Caki2 (cell line): ENCODE results near the gene IL22. TPM values are rescaled to one million over a fixed set of nuclear protein-coding genes. Genes with fewer than 3 reads are reported as not detected.

ENCODE experiments used
- DNase-seq: peaks from one replicate; pipeline ENCODE4 v3.0.0-alpha.2; 2015; ENCODE audit warnings: low read depth
- in situ Hi-C: cut with HindIII; loops from 2 replicates; pipeline ENCODE4 v1.10.0; 2016; ENCODE audit warnings: low sequenced_read_pairs, low pct_unique_long_range_greater_than_20kb, mixed read lengths
- total RNA-seq: library from RNA; depleted of rRNA; stranded (reverse); fragments of >200 nt; shearing (Covaris generic); gene quantifications from 2 replicates; pipeline ENCODE4 v1.2.3, GENCODE V29; 2014; ENCODE audit warnings: low replicate concordance

Gene IL22
- total RNA-seq, 1 experiment from 2014 or later, result not detected

DNA sequence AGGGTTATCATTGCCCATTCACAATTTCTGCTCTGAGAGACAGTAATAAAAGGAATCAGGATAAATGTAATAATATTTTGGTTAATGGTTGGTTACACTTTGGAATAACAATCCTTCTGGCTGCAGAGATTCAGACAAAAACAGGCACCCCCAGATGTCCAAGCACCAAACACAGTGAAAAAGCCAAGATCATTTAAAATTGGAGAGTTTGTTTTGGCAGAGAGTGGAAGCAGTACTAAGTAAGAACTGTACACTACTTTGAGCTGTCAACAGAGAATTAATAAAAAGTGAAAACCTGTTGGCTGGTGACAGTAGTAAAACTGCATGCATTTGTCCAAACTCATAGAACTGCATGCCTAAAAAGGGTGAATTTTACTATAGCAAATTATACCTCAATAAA, 15.6 kb upstream of the IL22 start:
- DNase-seq, result no peak
- in situ Hi-C loops, result no loop called here

DNA sequence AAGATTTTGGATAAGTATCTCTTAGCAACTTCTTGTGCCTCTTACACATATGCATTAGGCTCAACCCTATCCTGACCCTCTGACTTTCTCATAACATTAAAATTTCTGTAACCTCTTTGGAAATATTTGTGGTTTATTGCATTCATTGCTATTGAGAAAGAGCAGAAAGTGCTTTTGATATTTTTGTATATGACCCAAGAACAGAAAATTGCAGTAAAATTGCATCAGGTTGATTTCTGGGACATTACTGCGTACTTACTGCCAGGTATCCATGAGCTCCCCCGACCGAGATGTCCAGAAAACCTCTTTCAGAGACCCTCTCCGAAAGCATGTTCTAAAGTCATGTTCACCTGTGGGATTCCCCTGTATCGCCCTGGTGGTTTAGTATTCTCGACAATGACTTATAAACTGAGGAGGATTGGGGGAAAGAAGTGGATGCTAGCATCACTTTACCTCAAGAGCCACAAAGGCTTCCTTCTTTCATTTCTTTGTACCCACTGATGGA, 14.5 kb upstream of the IL22 start:
- in situ Hi-C loops, result no loop called here
- DNase-seq, result no peak

DNA sequence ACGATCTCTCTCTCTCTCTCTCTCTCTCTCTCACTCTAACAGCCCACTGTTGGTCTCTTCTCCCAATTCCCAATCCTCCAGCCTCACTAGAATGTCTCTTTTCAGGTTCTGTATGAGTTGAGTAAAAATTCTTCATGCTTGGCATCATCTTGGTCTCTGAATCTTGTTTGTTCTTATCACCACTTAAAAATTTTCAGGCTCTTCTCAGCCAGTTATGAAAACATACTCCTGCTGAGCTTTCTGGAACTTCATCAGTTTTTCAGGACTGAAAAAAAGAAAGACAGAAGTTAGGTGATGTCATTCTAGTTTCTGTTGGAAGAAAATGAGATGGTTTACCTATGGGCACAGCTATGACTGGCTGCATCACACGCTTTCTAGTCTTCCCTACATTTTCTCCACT, 11.5 kb upstream of the IL22 start:
- in situ Hi-C loops, result no loop called here

DNA sequence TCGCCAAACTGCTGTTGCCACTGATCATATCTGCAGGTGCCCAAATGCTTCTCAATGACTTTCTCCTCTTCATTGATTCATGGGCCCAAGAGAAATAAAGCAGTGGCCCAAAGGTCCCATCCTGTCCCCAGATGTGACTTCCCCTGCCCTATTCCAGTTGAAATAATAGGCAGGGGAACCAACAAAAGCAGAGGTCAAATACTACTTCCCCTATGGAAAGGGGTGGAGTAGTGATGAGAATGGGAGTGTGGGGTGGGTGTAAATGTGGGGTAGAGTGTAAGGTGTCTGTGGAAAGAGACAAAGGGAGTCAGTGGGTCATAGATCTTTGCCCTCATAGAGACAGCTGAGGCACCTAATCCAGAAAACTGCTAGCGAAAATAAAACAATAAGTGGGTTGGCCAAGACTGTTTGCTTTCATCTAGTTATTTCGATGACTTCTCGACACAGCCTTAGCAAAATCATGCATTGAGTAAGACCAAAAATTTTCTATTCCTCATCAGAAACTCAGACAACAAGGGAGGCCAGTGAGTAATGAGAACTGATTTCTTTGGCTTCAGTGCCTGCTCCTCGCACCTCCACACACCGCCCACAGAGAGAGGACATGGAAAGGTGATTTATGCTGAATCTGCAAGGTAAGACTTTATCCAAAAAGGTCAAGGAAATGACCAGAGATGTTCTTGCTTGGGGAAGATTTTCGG, 10.9 kb upstream of the IL22 start:
- DNase-seq, result no peak
- in situ Hi-C loops, result no loop called here

More for the DNA sequence above, 11.5 kb upstream of the IL22 start:
- DNase-seq, result no peak

DNA sequence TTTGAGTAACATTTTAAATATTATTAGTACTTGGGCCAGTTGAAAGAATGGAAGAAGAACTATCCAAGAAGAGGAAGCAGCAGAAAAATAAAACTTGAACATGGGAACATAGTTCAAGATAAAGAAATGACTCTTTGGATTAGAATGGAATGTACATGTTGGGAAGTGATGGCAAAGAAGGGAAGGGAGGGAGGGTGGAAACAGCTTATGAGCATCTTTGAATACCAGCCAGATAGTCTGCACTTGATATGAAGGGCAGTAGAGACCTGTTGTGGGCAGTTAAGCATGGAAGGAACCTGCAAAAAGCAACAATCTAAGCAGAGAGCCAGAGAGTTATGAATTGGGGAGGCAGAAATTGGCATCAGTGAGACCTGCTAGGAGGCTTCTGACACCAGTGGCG, 10.0 kb upstream of the IL22 start:
- no peak for DNase-seq
- in situ Hi-C loops, result no loop called here

DNA sequence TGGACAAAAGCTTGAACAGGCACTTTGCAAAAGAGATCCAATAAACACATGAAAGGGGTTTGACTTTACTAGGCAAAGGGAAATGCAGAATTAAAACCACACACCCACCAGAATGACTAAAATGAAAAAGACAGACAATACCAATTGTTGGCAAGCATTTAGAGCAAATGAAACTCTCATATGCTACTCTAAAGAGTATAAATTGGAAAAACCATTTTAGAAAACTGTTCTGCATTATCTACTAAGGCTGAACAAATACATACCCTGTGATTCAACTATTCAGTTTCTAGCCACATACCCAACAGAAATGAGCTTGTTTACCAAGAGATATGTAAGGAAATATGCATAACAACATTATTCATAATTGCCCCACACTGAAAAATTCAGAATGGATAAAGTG, 8.5 kb upstream of the IL22 start:
- DNase-seq, result no peak

DNA sequence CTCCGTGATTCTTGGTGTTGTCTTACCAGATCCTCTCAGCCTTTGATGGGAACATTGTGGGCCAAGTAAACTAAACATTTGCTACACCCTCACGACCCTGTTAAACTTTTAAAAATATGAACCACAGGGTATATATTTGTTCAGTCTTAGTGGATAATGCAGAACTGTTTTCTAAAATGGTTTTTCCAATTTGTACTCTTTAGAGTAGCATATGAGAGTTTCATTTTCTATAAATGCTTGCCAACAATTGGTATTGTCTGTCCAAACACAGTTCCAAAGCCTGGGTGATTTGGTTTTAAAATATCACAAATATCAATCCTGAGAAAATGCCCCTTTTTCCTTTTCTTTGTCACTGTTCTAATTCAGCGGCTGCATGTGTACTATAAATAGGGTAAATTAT, 6.7 kb upstream of the IL22 start:
- in situ Hi-C loops, result no loop called here
- no peak for DNase-seq

More for the DNA sequence above, 8.5 kb upstream of the IL22 start:
- in situ Hi-C loops, result no loop called here

DNA sequence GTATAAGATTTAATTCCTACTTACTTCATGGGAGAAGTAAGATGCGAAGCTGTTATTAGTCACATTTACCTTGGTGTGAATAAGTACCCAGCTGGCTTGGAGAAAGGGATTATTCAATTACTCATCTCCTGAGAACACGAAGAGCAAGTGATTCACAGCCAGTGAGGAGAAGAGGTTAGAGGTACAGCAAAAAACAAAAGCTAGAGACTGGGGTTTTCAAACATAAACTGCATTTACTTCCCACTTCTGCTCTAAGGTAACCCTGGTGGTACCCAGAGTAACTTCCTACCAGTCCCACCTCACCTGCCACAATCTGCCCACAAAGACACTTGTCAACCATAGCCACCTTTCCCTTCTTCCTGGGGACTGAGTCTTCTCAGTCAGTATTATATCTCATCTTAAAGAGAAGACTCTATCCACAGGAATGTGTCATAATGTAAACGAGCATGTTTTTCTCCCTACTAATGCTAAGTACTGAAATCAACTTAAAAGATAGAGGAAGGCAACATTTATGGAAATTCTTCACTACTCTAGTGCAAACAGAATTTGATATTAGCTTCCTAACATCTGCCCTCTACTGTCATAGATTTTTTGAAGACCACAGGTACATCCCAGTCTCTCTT, 6.0 kb upstream of the IL22 start:
- in situ Hi-C loops, result no loop called here
- DNase-seq, result peak; percentile 35

DNA sequence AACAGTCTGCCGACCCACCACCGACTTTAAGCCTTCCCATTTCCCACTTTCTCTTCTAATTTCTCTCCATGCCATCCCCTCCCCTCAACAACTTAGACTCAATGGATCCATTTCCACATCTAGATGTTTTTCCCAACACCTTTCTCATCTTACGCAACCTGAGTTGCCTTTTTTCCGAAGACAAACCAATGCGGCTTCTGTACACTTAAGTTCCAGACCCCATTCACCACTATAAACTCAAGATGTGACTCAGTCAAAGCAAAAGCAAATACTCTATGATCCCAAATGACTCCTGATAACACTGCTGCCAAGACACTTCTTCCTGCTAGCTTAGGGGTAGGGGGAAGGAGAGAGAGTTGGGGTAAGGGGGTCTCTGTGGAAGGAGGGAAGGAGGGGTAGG, 1.3 kb downstream of the IL22 start:
- in situ Hi-C loops, result no loop called here
- no peak for DNase-seq

DNA sequence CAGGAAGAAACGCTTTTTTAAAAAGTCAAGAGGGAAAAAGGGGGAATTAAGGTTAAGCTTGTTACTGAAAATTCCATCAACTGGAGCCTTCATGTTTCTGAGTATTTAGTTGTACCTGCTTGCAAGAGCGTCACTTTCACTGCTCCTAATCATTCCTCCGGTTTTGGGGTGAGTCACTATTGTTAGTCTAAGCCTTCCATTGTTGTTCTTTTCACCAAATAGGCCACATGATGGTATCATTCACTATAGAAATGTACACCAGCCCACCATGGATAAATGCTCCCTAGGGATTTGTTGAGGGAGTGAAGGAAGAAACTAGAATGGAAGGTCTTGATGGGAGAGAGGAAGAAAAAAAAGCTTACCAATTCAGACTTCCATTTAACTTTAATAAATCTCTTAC, 3.0 kb downstream of the IL22 start:
- DNase-seq, result no peak
- in situ Hi-C loops, result no loop called here

DNA sequence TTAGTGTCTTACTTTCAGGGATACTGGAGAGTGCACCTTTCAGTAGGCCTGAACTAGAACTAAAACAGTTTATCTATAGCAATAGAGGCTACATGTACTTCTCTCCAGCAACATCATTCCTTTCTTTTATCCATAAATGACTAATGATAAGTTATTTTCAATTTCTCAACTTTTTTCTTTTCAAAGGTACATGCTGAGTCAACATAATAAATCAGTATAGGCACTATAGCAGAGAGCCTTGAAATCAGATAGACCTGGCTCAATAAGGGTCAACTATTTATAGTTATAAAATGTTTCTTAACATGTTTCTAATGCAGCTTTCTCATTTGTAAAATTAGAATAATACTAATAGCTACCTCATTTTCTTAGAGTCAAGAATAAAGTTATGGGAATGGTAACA, 5.6 kb downstream of the IL22 start:
- in situ Hi-C loops, result no loop called here
- DNase-seq, result no peak

DNA sequence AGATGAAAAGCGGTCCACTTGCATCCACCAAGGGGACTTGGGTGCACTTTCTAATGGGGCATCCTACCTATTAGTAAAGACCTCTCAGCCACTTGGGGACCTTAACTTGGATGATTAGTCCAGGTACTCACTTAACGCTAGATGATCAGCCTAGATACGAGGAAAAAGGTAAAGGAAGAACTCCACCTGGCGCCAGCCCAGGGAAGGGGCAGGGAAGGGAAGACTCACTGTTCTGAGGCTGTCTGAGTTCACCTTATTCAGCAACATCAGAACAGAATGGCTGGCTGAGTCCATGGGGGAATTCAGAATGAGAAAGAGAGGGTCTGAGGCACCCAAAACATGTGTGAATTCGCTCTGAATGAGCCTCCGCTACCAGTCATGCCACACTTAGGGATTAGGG, 7.1 kb downstream of the IL22 start:
- in situ Hi-C loops, result no loop called here
- DNase-seq, result no peak

DNA sequence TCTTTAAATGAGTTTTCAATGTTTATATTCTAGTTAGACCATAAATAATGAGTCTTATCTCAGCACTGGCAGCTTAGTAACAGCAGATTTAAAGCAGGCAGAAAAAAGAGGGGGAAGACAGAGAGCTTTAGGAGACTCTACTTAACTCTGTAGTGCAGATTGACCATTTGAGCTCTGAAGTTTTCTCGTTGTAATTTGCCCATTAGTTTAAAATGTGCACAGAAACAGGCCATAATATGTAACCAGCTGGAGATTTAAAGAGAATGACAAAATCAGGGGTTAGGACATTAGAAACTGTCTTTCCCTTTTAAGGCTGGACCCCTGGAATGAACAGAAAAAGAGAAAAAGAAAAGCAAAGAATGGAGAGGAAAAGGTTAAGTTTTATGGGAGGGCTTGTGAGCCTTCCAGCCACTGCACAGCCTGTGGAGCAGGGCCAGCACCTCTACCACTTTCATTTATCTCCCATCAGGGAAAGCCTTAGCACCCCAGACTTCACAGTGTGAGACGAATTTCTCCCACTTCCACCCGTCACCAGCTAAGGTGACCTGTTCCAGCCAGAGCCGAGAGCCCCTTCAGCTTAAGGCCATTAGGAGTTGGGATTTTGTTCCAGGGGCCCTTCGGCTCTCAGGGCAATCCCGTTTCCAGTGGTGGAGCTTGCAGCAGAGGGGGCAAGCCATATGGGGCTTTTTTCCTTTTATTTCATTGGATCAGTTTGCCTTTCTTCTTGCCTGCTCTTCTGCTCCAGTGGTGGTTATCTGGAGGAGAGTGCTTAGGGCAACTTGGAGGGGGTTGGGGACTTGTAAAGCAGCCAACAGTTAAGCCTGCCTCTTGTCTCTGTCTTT, 8.0 kb downstream of the IL22 start:
- no peak for DNase-seq
- in situ Hi-C loops, result no loop called here

DNA sequence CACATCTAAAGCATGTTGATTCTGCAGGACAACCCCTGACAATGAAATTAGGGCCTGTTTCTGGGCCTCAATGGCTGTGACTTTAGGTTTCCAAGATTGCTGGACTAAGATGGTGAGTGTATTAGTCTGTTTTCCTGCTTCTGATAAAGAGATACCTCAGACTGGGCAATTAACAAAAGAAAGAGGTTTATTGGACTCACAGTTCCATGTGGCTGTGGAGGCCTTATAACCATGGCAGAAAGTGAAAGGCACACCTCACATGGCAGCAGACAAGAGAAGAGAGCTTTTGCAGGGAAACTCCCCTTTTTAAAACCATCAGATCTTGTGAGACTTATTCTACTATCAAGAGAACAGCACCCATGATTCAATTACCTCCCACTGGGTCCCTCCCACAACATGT, 10.6 kb downstream of the IL22 start:
- in situ Hi-C loops, result no loop called here
- DNase-seq, result no peak

DNA sequence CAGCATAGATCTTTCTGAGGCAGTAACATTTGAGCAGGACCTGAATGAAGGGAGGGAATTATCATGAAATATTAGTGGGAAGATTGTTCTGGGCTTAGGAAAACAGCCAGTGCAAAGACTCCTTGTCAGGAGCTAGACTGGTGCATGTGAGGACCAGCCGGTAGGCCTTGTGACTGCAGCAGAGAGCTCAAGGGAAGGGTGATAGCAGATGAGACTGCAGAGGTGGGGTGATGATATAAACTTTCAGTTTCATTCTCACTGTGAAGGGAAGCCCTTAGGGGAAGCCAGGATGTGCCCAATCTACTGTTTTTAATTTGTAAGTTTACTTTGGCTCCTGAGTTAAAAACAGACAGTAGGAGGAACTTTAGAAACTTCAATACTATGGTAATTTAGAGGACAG, 12.4 kb downstream of the IL22 start:
- in situ Hi-C loops, result no loop called here
- no peak for DNase-seq

DNA sequence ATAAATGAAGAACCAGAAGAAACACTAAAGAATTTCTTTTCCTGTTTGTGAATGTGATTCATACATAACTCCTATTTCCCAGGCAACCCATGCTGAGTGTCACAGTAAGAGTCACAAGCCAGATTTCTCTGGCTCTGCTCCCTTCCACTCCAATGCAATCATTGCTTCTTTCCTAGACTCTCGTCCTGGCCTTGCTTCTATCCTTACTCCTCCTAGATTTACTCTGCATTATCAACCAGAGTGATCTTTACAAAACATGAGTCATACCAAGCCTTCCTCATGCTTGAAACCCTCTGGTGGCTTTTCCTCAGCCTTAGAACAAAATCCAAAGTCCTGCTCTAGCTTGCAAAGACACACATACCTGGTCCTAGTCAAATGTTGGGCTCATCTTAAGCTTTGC, 13.3 kb downstream of the IL22 start:
- in situ Hi-C loops, result no loop called here
- peak; percentile 58 for DNase-seq

DNA sequence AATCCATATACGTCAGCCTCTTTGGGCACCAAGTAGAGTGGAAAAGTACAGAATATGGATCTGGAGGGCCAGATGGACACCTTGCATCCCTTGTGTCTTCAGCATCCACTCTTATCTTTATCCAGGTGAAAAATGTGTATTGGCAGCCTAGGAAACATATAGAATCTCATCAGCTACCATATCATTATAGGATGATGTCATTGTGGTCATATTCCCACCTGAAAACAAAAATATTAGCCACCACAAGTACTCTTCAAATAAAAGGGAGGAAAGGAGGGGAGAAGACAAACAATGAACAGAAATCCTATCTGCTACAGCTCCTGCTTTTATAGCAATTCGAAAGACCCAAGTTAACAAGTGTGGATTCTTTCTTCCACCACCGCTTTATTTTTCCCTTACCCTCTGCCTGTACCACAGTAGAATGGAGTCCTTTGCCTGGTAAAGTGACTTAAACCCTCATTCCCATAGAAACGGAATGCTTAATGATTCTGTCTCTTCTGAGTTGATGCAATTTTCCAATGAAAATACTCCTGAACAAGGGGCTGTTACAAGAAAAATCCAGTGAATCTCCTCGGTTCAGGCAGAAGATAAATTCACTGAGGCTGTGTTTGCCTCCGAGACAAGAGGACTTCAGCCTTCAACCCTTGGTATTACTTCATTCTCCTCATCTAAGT, 14.0 kb downstream of the IL22 start:
- in situ Hi-C loops, result no loop called here
- no peak for DNase-seq

DNA sequence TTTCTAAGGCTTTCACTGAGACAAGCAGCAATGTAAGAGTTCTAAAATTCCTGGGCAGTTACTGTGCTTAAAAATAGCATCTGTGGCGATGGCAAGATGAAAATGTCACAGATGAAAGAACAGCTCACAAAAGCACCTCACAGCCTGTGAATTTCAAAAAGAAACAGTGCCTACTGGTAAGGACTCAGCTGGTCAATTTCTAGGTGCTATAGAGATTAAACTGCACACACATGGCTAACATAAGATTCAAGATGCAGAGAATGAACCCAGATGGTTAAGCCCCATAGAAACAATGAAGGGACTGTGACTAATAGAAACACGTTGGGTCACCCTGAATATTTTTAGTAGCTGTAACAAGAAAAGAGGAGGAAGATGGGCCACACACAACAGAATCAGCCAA, 15.8 kb downstream of the IL22 start:
- in situ Hi-C loops, result no loop called here
- DNase-seq, result no peak

DNA sequence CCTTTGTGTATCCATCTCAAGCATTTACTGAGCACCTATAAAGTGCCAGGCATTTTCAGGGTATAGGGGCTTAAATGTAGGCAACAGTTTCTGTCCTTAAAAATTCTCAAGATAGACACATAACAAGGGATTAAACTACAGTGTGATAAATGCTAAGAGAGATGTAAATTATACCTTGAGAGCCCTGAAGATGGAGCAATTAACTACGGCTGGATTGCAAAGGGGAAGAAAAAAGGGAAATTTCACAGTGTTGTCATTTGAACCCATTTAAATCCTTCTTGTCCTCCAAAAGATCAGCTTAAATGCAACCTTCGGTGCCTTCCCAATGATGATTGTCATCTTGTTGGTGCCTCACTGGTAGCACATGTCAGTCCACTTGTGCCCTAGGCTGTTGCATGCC, 16.3 kb downstream of the IL22 start:
- no peak for DNase-seq
- in situ Hi-C loops, result no loop called here
